IPS-15b (cell line): ENCODE data around the gene PKD1L1.
"Not testable (repeated sequence)": the region's sequence is repeated elsewhere in the genome, so short reads cannot be mapped to it uniquely, and the experiment has no call there.

Source experiments
- H3K27me3 ChIP-seq: one replicate; pipeline ENCODE4 v1.6.1; 2013; ENCODE audit warnings: low read length; ENCODE audit not compliant: control insufficient read depth, insufficient read depth
- H3K36me3 ChIP-seq: one replicate; pipeline ENCODE4 v1.6.1; 2013; ENCODE audit warnings: low read length; ENCODE audit not compliant: control insufficient read depth, insufficient read depth
- H3K4me1 ChIP-seq: one replicate; pipeline ENCODE4 v1.6.1; 2013; ENCODE audit warnings: mild to moderate bottlenecking, low read length; ENCODE audit not compliant: control insufficient read depth, insufficient read depth
- H3K4me3 ChIP-seq: one replicate; pipeline ENCODE4 v1.5.1; 2013; ENCODE audit warnings: low read depth, low read length
- H3K9ac ChIP-seq: one replicate; pipeline ENCODE4 v1.6.1; 2013; ENCODE audit warnings: low read depth, mild to moderate bottlenecking, low read length
- H3K9me3 ChIP-seq: one replicate; pipeline ENCODE4 v1.6.1; 2013; ENCODE audit warnings: mild to moderate bottlenecking, low read length; ENCODE audit not compliant: control insufficient read depth, insufficient read depth

The PKD1L1 gene

DNA sequence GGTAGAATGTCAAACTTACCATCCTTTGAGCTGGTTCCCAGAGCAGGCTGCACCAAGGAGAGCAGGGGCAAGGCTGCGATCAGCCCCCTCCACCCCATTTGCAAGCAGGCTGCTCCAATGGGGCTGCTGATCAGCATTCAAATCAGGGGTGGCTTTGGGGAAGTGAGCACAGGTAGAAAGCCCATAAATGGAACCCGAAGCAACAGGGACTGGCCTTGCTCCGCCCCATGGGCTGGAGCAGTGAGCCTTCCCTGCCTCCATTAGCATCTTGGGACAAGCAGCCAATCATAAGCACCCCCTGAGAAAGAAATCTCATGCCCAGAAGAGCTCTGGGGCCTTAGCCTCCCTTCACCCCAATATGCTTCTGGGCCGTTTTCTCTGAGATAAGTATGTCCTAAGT is 4.0 kb upstream of the PKD1L1 start:
- Histone ChIP-seq H3K9ac (no peak overlapping the region), H3K36me3 (peaks cover 5% of the 10 kb centered on the region), H3K27me3 (no peaks in the 10 kb centered on the region), H3K4me1 (peaks cover 14% of the 10 kb centered on the region), H3K9me3 (no peaks in the 10 kb centered on the region), H3K4me3 (no peak overlapping the region)

DNA sequence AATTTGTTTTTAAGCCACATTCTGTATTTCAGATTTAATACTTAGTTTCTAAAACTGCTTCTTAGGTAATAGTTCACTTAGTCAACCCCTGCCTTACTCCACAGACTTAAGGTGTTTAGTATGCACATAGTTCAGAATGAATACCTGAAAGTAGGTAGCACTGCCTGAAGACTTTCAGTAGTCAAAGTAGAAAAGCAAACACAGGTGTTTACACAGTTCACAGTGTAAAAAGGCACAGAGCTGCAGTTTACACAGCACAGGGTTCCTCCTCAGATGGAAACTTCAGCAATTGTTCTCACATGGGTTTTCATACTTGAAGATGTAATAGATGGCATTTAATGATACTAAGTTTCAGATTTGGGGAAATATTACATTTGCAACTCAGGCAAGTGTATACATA is 3.1 kb upstream of the PKD1L1 start:
- no peak overlapping the region for H3K4me3 ChIP-seq
- H3K9ac ChIP-seq: no peak overlapping the region
- peaks cover 14% of the 10 kb centered on the region for H3K4me1 ChIP-seq
- no peaks in the 10 kb centered on the region for H3K9me3 ChIP-seq
- H3K27me3 ChIP-seq: no peaks in the 10 kb centered on the region
- peaks cover 5% of the 10 kb centered on the region for H3K36me3 ChIP-seq

DNA sequence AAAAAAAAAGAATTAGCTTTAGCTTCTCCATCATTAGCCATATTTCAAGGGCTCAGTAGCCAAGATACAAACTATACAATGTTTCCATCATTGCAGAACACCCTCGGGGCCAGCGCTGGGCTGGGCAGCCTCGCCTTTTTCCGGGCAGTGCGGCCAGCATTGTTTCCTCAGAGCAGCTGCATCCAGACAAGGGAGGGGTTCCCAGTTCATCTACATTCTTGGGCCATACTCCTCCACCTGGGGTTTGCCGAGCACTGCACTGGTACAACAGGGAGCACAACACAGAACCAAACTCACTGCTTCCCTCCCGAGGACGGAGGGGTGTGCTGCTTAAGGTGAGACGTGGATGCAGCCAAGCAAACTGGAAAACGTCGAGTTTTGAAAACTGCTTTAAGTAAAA is 2.4 kb upstream of the PKD1L1 start:
- H3K4me3 ChIP-seq: no peak overlapping the region
- H3K36me3 ChIP-seq: peaks cover 5% of the 10 kb centered on the region
- no peaks in the 10 kb centered on the region for H3K9me3 ChIP-seq
- no peaks in the 10 kb centered on the region for H3K27me3 ChIP-seq
- H3K4me1 ChIP-seq: peaks cover 14% of the 10 kb centered on the region
- H3K9ac ChIP-seq: no peak overlapping the region

DNA sequence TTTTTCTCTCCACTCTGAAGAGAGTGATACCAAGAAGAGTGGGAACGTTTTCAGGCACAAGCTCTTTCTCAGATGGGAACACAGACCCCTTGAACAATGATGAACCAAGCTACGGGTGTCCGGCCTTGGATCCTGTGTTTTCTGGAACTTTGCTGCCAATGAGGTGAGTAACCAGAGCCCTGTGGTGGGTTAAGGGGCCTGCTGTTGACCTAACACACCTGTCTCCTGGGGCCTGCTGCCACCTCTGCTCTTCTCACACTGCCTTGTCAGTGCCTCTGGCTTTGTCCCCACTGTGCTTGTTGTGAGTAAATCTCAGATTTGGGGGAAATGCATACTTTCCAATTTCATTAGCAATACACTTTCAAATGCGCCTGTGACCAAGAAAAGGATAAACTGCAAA is 1.4 kb upstream of the PKD1L1 start:
- Histone ChIP-seq H3K4me3 (no peak overlapping the region), H3K27me3 (no peaks in the 10 kb centered on the region), H3K36me3 (peaks cover 1% of the 10 kb centered on the region), H3K9ac (no peak overlapping the region), H3K9me3 (no peaks in the 10 kb centered on the region), H3K4me1 (peaks cover 14% of the 10 kb centered on the region)

DNA sequence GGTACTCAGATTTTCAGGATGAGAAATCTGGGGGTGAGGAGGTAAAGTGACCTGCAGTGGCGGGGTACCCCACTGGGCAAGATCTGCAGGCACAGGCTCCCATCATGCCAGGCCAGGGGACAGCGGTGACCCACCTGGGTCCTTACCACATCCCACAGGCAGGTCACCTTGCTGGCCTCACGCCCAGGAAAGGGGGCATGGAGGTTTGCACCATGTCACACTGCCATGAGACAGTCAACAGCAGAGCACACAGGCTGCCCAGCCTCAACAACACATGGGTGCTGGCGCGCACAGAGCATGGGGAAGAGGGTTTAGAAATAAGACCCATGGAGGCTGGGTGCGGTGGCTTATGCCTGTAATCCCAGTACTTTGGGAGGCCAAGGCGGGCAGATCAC is 914 bp downstream of the PKD1L1 start:
- no peak overlapping the region for H3K9ac ChIP-seq

DNA sequence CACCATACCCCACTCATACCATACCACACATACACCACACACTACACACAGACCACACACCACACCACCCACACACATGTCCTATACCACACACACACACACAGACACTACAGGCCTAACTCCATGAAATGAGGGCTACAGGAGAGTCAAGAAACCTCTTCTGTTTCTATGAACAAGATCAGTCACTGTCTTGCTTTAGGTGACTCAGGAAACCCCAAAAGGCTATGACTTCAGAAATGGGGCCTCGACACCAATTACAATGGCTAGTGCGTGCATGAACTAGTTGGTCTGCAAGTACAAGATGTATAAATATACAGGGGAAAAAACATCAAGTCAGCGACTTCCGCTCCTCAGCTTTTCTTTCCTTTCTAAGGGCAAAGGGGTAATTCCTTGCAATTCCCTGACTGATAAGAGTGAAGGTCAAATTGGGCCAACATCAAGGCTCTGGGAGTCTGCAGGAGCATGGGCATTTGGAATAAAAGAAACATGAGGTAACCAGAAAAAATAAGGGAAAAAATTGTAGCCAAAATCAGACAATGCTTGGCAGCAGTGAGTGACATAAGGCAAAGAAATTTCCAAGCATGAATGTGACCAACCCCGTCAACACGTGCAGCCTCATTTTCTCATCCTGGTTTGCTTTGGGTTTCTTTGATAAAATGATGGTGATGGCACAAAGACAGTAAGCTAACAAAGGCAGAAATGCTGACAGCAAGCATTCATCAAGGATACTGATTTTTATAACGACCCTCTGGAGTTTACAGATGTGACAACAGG is 1.5 kb downstream of the PKD1L1 start:
- Histone ChIP-seq H3K27me3 (no peaks in the 10 kb centered on the region), H3K4me1 (peaks cover 11% of the 10 kb centered on the region), H3K4me3 (no peak overlapping the region), H3K36me3 (no peaks in the 10 kb centered on the region), H3K9ac (no peak overlapping the region), H3K9me3 (no peaks in the 10 kb centered on the region)

More for the DNA sequence above, 914 bp downstream of the PKD1L1 start:
- Histone ChIP-seq H3K27me3 (no peaks in the 10 kb centered on the region), H3K4me3 (no peak overlapping the region), H3K9me3 (no peaks in the 10 kb centered on the region), H3K4me1 (peaks cover 12% of the 10 kb centered on the region), H3K36me3 (no peaks in the 10 kb centered on the region)

DNA sequence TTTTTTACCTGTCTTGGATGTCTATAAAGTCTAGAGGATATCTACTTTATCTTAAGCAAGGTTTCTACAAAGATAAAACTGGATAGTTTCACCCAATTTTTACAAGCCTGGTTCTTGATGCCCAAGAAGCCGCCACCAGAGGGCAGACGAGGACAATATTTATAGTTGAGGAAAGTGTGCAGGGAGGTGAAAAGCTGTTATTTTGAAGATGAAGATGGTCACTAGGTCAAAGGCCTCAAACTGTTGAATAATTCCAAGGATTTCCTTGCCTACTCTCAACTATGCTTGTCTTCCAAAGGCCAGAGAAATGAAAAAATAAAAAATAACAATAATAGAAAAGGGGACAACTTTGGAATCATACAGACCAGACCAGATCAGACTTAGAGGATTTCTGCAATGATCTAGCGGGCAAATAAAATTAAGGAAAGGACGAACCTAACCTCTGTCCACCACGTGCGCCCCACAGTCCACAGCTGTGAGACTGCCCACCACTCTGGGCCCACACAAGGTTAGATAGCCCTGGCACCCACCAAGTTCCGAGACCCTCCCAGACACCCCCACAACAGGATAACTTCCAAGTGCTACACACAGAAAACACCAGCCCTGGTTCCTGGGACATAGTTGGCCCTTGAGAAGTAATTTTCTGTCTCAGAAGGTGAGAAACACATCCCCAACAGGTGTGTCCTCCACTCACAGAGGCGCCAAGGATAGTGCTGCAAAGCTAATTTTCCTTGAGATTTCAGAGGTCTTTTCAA is 2.8 kb downstream of the PKD1L1 start:
- H3K27me3 ChIP-seq: no peaks in the 10 kb centered on the region
- H3K36me3 ChIP-seq: no peaks in the 10 kb centered on the region
- no peak overlapping the region for H3K9ac ChIP-seq
- H3K9me3 ChIP-seq: no peaks in the 10 kb centered on the region
- H3K4me3 ChIP-seq: no peak overlapping the region
- peaks cover 9% of the 10 kb centered on the region for H3K4me1 ChIP-seq

DNA sequence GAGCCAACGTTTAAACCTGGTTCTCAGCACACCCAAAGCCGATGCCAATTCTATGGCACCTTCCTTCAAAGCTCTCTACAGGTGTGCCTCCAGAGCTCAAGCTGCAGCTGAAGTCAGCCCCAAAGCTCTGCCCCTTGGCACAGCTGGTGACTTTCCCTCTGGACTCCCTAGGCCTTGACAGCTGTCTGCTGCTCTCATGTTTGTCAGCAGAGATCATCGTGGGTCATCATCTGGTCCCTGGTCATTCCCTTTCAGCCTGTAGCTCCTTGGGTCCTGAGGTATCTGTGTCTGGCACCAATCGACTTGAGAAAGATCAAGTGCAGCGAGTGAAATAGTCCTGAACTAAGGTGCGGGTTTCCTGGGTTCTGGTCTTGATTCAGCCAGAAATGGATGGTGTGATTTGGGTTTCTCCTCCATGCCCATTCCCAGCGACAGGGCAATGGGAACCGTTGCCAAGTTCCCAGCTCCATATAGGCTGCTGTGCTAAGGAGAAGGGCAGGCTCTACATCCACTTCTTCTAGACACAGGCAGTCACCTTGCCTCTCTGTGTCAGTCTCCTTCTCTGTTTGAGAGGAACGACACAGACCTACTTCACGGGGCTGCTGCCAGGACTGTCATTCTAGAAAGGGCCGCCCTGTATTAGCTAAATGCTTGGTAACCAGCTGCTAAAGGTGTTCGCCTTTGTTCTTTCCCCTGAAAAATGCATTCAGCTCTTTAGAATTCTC is 3.6 kb downstream of the PKD1L1 start:
- no peak overlapping the region for H3K9ac ChIP-seq
- peaks cover 9% of the 10 kb centered on the region for H3K4me1 ChIP-seq

DNA sequence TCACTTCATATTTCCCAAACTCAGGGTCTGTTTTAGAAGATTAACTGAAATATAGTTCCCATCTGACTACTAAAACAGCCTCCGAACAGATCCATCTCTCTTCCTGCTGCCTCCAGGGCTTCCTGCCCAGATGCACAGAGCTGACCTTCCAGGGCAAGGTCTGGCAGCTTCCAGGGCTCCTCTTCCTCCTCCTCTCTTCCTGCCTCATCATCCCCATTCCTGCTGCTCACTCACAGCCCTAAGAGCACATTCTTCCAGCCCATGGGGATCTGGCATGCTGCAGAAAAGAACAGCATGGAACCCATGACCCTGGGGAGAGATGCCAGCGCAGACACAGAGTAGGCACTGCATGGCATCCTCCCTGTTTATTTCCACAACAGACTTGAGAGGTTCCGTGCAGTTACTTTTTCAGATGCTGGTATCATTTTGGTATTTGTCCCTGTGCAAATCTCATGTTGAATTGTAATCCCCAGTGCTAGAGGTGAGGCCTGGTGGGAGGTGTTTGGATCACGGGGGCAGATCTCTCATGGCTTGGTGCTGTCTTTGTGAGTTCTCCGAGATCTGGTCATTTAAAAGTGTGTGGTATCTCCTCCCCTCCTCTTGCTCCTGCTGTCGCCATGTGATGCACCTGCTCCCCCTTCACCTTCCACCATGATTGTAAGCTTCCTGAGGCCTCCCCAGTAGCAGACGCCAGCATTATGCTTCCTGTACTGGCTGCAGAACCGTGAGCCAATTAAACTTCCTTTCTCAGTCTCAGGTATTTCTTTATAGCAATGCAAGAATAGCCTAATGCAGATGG is 4.4 kb downstream of the PKD1L1 start:
- H3K9ac ChIP-seq: no peak overlapping the region
- H3K4me1 ChIP-seq: peaks cover 9% of the 10 kb centered on the region
- H3K27me3 ChIP-seq: no peaks in the 10 kb centered on the region
- no peaks in the 10 kb centered on the region for H3K36me3 ChIP-seq
- no peaks in the 10 kb centered on the region for H3K9me3 ChIP-seq
- no peak overlapping the region for H3K4me3 ChIP-seq

More for the DNA sequence above, 3.6 kb downstream of the PKD1L1 start:
- H3K36me3 ChIP-seq: no peaks in the 10 kb centered on the region
- no peak overlapping the region for H3K4me3 ChIP-seq
- no peaks in the 10 kb centered on the region for H3K9me3 ChIP-seq
- H3K27me3 ChIP-seq: no peaks in the 10 kb centered on the region

DNA sequence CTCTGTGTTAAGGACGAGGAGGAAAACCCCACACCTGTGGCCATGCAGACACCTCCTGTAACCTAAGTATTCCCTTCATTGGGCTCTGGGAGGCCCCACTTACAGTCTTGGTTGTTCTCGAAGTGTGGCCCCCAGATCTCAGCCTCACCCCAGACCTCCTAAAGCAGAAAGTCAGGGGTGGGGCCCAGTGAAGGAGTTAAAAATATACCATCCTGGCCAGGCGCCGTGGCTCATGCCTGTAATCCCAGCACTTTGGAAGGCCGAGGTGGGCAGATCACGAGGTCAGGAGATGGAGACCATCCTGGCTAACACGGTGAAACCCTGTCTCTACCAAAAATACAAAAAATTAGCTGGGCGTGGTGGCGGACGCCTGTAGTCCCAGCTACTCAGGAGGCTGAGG is 5.6 kb downstream of the PKD1L1 start:
- not testable (repeated sequence) for H3K4me3 ChIP-seq, H3K9me3 ChIP-seq, H3K9ac ChIP-seq, H3K27me3 ChIP-seq, H3K4me1 ChIP-seq, H3K36me3 ChIP-seq

DNA sequence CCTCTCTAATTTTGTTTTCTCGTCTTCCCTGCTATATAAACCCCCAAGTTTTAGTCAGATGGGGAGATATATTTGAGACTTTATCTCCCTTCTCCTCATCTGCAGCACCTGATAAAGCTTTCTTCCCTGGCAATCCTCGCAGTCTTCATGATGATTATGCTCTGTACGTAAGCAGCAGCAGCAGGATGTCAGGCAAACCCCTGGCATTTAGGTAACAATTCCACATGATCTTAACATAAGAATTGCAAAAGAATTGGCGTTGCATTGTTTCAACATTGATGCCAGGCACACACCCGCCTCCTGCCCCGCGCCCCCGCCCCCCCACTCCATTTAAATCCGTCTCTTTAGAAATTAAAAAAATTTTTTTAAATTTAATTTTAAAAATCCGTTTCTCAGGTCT is 6.1 kb downstream of the PKD1L1 start:
- Histone ChIP-seq H3K4me1 (peaks cover 11% of the 10 kb centered on the region), H3K9me3 (no peaks in the 10 kb centered on the region), H3K9ac (no peak overlapping the region), H3K4me3 (no peak overlapping the region), H3K36me3 (no peaks in the 10 kb centered on the region), H3K27me3 (no peaks in the 10 kb centered on the region)
